ENCODE results near the gene KLHDC7A.

Gene KLHDC7A

GRCh38 chr1:18473195-18473815 is 7.4 kb upstream of the KLHDC7A start:
- no peak for DNase-seq

GRCh38 chr1:18474559-18475175 is 6.1 kb upstream of the KLHDC7A start:
- DNase-seq: no peak

GRCh38 chr1:18475234-18475905 is 5.4 kb upstream of the KLHDC7A start:
- DNase-seq: no peak

- DNase-seq: peak; percentile 37
Measured at GRCh38 chr1:18479454-18479853, 1.3 kb upstream of the KLHDC7A start.

GRCh38 chr1:18481190-18481920 is 625 bp downstream of the KLHDC7A start:
- DNase-seq: no peak

- DNase-seq: no peak
Measured at GRCh38 chr1:18481921-18482701, 1.4 kb downstream of the KLHDC7A start.

- no peak for DNase-seq
Measured at GRCh38 chr1:18482721-18483425, 2.1 kb downstream of the KLHDC7A start.

GRCh38 chr1:18484276-18484675 is 3.5 kb downstream of the KLHDC7A start:
- no peak for DNase-seq

GRCh38 chr1:18484721-18485120 is 4.0 kb downstream of the KLHDC7A start:
- no peak for DNase-seq

- DNase-seq: no peak
Measured at GRCh38 chr1:18485227-18485626, 4.5 kb downstream of the KLHDC7A start.

- no peak for DNase-seq
Measured at GRCh38 chr1:18486195-18486594, 5.5 kb downstream of the KLHDC7A start.

- no peak for DNase-seq
Measured at GRCh38 chr1:18489417-18490143, 8.8 kb downstream of the KLHDC7A start.

- DNase-seq: no peak
Measured at GRCh38 chr1:18491168-18491567, 10.4 kb downstream of the KLHDC7A start.

GRCh38 chr1:18494304-18494703 is 13.6 kb downstream of the KLHDC7A start:
- DNase-seq: no peak

- DNase-seq: no peak
Measured at GRCh38 chr1:18495635-18496034, 14.9 kb downstream of the KLHDC7A start.

- no peak for DNase-seq
Measured at GRCh38 chr1:18496056-18496455, 15.3 kb downstream of the KLHDC7A start.

GRCh38 chr1:18496497-18497235 is 15.9 kb downstream of the KLHDC7A start:
- DNase-seq: no peak

- no peak for DNase-seq
Measured at GRCh38 chr1:18501833-18502232, 21.1 kb downstream of the KLHDC7A start.

- DNase-seq: no peak
Measured at GRCh38 chr1:18504609-18505008, 23.9 kb downstream of the KLHDC7A start.

GRCh38 chr1:18505666-18506065 is 24.9 kb downstream of the KLHDC7A start:
- no peak for DNase-seq

GRCh38 chr1:18508084-18508483 is 27.4 kb downstream of the KLHDC7A start:
- DNase-seq: no peak
